ENCODE data around the gene JARID2.

DNA sequence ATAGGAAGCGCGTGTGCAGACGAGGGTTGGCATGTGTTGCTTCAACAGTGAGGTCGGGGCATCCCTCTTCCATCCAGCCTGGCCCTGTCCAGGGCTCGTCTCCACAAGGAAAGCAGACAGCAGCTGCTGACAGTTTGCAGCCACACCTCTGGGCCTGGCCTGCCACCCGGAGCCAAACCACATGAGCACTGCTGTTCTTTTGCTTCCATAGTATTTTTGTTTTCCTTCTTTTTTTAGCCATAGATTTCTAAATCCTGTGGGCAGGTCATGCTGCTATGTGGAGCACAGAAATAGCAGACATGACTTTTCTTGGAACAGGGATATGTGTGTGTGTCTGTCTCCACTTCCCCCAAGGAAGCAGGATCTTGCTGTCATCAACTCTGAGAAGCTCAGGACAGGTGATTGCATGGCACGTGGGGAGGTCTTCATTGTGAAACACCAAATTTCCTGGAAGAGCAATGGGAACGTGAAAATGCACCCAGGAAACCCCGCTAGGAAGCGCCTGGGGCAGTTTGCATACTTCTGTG, 249.6 kb downstream of the JARID2 start:
- TF ChIP-seq CTCF (IDR thresholded peaks at IDR 0.05) (no peak), POLR2A (IDR thresholded peaks at IDR 0.05) (no peak)

Data from heart left ventricle (tissue), 13 donors.